COLO668 (cell line): ENCODE results near the gene TJP3.

ENCODE experiments used
- DNase-seq: peaks from one replicate; lab custom pipeline; 2025; ENCODE audit not compliant: unreplicated experiment; lab: John Stamatoyannopoulos, UW

Gene TJP3

GRCh38 chr19:3767050-3767449 lies 58.9 kb downstream of the TJP3 start:
- DNase-seq, result no peak

GRCh38 chr19:3768015-3768747 lies 60.0 kb downstream of the TJP3 start:
- no peak for DNase-seq

GRCh38 chr19:3768748-3769099 lies 60.5 kb downstream of the TJP3 start:
- no peak for DNase-seq

GRCh38 chr19:3769494-3769893 lies 61.3 kb downstream of the TJP3 start:
- DNase-seq, result no peak

- no peak for DNase-seq
Observed at GRCh38 chr19:3770136-3770999, 62.2 kb downstream of the TJP3 start.

GRCh38 chr19:3771000-3771905 lies 63.1 kb downstream of the TJP3 start:
- DNase-seq, result no peak

GRCh38 chr19:3771906-3772455 lies 63.8 kb downstream of the TJP3 start, which contains the start of gene RAX2:
Gene RAX2, minus strand, starts transcription at chr19:3772228. Its CDS starts 486 bp downstream, at chr19:3771742.
- DNase-seq, result no peak

- no peak for DNase-seq
Observed at GRCh38 chr19:3773814-3774515, 65.8 kb downstream of the TJP3 start.

GRCh38 chr19:3774621-3775373 lies 66.6 kb downstream of the TJP3 start:
- DNase-seq, result no peak

GRCh38 chr19:3775374-3775711 lies 67.2 kb downstream of the TJP3 start:
- DNase-seq, result no peak

GRCh38 chr19:3775831-3776230 lies 67.6 kb downstream of the TJP3 start:
- no peak for DNase-seq

- DNase-seq, result no peak
Observed at GRCh38 chr19:3776479-3777040, 68.4 kb downstream of the TJP3 start.

GRCh38 chr19:3778104-3778867 lies 70.1 kb downstream of the TJP3 start:
- DNase-seq, result no peak

- no peak for DNase-seq
Observed at GRCh38 chr19:3778899-3779723, 70.9 kb downstream of the TJP3 start.

GRCh38 chr19:3780786-3781304 lies 72.7 kb downstream of the TJP3 start:
- DNase-seq, result no peak

- DNase-seq, result no peak
Observed at GRCh38 chr19:3781603-3782002, 73.4 kb downstream of the TJP3 start.

GRCh38 chr19:3782330-3782729 lies 74.1 kb downstream of the TJP3 start:
- DNase-seq, result no peak

GRCh38 chr19:3782903-3783302 lies 74.7 kb downstream of the TJP3 start:
- no peak for DNase-seq
